ENCODE data around the gene CENPP. TPM values are rescaled to one million over a fixed set of nuclear protein-coding genes. Genes with fewer than 3 reads are reported as not detected.

Gene CENPP
- total RNA-seq, 1 donor from 2014 or later = 4.3 TPM

DNA sequence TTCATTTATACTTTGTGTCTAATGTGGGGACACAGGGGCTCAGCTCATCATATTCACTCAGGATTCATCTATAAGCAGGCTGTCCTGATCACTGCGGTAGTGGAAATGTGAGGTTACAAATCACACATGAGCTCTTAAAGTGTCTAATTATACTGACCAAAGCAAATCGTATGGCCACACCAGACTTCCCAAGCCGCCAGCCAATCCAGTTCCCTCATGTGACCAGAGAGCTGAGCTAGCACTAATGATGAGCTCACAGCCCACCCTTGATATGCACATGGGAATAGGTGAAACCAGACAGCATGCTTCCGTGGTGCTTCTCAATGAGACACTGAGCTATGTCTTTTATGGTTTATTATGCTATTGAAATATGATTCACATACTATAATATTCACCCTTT lies 192.4 kb downstream of the CENPP start:
- intact Hi-C loops (cut with micrococcal nuclease) = no loop called here
- no peak for ATAC-seq
- DNase-seq = no peak

- ATAC-seq (no peak), DNase-seq (no peak)
- intact Hi-C loops (cut with micrococcal nuclease) = no loop called here
Measured at GRCh38 chr9:92520837-92521236, 195.1 kb downstream of the CENPP start.

GRCh38 chr9:92522983-92523970 lies 197.5 kb downstream of the CENPP start:
- intact Hi-C loops (cut with micrococcal nuclease) = no loop called here
- DNase-seq (no peak), ATAC-seq (no peak)

DNA sequence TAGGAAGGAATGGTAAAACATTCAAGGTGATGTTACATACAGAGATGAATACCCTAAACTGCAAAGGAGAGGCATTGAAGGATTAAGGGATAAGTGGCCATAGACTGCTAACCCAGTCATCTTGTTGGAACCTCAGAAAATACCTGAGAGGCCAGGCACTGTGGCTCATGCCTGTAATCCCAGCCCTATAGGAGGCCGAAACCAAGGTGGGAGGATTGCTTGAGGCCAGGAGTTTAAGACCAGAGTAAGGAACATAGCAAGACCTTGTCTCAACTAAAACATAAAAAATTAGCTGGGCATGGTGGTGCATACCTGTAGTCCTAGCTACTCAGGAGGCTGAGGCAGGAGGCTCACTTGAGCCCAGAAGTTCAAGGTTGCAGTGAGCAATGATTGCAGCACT lies 199.1 kb downstream of the CENPP start:
- no peak for ATAC-seq
- no peak for DNase-seq
- intact Hi-C loops (cut with micrococcal nuclease) = no loop called here

DNA sequence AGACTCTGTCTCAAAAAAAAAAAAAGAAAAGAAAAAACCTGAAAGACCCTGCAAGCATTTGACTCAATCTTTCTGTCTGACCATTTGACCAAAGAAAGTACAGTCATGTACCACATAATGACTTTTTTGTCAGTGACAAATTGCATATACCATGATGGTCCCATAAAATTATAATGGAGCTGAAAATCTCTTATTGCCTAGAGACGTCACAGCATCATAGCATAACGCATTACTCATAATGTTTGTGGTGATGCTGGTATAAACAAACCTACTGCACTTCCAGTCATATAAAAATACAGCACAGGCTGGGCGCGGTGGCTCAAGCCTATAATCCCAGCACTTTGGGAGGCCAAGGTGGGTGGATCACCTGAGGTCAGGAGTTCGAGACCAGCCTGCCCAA lies 199.6 kb downstream of the CENPP start:
- intact Hi-C loops (cut with micrococcal nuclease) = no loop called here
- no peak for ATAC-seq
- DNase-seq = no peak

GRCh38 chr9:92527291-92527828 lies 201.6 kb downstream of the CENPP start:
- ATAC-seq = no peak
- intact Hi-C loops (cut with micrococcal nuclease) = no loop called here
- DNase-seq = no peak

- ATAC-seq = peak; percentile 94
Measured at GRCh38 chr9:92527832-92528521, 202.2 kb downstream of the CENPP start.

DNA sequence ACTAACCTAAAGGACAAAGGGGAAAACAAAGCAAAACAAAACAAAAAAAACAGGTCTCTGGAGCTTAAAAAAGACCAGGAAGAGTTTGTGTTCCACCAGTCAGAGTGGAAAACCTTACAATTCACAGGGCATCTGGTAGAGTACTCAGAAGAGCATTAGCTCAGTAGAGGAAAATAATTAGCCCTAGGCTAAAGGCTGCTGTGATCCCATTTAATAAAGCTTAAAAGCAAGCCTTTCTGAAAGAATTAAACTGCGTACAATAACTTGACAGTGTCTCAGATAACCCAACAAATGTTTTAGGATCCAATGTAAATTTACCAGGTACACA lies 202.7 kb downstream of the CENPP start:
- ATAC-seq (peak; percentile 77), DNase-seq (no peak)
- intact Hi-C loops (cut with micrococcal nuclease) = no loop called here

More at GRCh38 chr9:92527832-92528521, 202.2 kb downstream of the CENPP start:
- DNase-seq = no peak
- intact Hi-C loops (cut with micrococcal nuclease) = no loop called here

GRCh38 chr9:92529124-92529523 lies 203.4 kb downstream of the CENPP start:
- intact Hi-C loops (cut with micrococcal nuclease) = no loop called here
- DNase-seq = no peak
- ATAC-seq = no peak

DNA sequence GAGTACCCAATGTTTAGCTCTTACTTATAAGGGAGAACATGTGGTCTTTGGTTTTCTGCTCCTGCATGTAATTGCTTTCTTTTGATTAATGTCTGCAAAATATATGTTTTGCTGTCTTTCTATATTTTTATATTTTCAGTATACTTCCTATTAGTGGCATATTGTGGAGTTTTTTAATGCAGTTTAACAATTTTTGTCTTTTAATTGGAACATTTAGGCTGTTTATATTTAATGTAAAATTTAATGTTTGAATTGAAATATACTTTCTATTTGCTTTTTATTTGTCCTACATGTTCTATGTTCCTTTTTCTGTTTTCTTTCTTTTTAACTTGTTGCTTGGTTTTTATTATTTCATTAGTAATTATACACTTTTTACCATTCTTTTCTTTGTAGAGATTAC lies 205.1 kb downstream of the CENPP start:
- ATAC-seq = no peak
- intact Hi-C loops (cut with micrococcal nuclease) = loop anchor here (10.0 kb wide), 1 partner anchor 64 kb away; no protein-coding TSS in a partner anchor
- no peak for DNase-seq

GRCh38 chr9:92534204-92534603 lies 208.5 kb downstream of the CENPP start:
- DNase-seq (no peak), ATAC-seq (no peak)
- intact Hi-C loops (cut with micrococcal nuclease) = loop anchor here (10.0 kb wide), 1 partner anchor 61 kb away; no protein-coding TSS in a partner anchor

DNA sequence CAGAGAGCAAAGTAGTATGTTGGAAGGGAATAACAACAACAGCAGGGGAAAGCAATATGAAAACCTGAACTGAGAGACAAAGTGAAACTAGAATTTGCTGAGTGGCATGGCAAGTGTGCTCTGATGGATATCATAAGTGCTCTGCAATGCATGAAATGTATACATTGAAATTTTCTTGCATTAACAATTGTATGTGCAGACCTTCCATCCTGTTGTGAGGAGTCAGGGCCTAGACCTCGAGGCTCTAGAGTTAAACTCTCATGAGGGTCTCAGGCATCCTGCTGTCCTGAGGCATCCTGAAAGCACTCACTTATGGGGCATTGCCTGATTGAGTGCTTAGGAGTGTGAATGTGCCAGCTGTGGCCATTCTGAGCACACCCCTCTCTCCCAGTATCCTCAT lies 208.9 kb downstream of the CENPP start:
- intact Hi-C loops (cut with micrococcal nuclease) = loop anchor here (10.0 kb wide), 1 partner anchor 60 kb away; no protein-coding TSS in a partner anchor
- ATAC-seq = peak; percentile 38
- DNase-seq = no peak

- DNase-seq (no peak), ATAC-seq (peak; percentile 72)
- intact Hi-C loops (cut with micrococcal nuclease) = loop anchor here (10.0 kb wide), 1 partner anchor 59 kb away; no protein-coding TSS in a partner anchor
Measured at GRCh38 chr9:92535940-92536850, 210.4 kb downstream of the CENPP start, which contains the start of gene ECM2. Gene ECM2 (minus strand): TSS chr9:92535990. CDS start chr9:92522866, 13,124 bp downstream.

- ATAC-seq = no peak
Measured at GRCh38 chr9:92538541-92538940, 212.8 kb downstream of the CENPP start.

DNA sequence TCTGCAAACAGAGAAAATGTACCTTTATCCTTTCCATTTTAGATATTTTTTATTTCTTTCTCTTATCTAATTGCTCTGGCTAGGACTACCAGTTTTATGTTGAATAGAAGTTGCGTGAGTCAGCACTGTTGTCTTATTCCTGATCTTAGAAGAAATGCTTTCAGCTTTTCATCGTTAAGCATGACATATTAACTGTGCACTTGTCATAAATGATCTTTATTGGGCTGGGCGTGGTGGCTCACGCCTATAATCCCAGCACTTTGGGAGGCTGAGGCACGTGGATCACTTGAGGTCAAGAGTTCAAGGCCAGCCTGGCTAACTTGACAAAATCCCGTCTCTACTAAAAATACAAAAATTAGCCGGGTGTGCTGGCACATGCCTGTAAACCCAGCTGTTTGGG lies 218.2 kb downstream of the CENPP start:
- intact Hi-C loops (cut with micrococcal nuclease) = no loop called here
- ATAC-seq = no peak
- no peak for DNase-seq

More at GRCh38 chr9:92538541-92538940, 212.8 kb downstream of the CENPP start:
- intact Hi-C loops (cut with micrococcal nuclease) = loop anchor here (10.0 kb wide), 1 partner anchor 56 kb away; no protein-coding TSS in a partner anchor
- no peak for DNase-seq

GRCh38 chr9:92545002-92545510 lies 219.3 kb downstream of the CENPP start:
- intact Hi-C loops (cut with micrococcal nuclease) = no loop called here
- ATAC-seq (no peak), DNase-seq (no peak)

DNA sequence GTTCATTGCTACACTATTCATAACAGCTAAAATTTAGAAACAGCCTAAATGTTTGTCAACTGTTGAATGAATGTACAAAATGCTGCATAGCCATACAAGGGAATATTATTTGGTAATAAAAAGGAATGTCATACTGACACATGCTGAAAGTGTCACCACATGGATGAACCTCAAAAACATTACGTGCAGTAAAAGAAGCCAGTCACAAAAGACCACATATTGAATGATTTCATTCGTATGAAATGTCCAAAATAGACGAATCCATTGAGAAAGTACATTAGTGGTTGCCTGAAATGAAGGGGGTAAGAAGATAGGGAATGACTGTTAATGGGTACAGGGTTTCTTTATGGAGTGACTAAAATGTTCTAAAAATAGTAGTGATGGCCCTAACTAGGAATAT lies 221.6 kb downstream of the CENPP start:
- ATAC-seq (no peak), DNase-seq (no peak)
- intact Hi-C loops (cut with micrococcal nuclease) = no loop called here

DNA sequence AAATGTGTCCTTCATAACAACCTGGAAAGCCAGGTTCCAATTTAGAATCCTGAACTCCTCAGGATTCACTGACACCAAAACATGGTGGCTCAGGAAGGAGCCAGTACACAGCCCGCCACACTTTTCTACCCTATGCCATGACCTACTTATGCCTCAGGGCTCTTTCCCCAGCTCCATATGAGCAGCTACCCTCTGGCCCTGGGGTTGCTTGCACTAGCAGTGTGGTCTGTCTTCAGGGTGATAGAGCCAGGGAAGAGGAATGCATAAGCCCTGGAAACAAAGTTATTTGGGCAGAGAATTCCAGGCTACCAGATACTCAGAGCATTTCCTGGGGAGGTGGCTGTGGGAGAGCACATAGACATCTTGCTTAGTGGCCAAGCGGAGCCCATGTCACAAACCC lies 225.0 kb downstream of the CENPP start:
- intact Hi-C loops (cut with micrococcal nuclease) = no loop called here
- DNase-seq (no peak), ATAC-seq (no peak)
